Gastrocnemius medialis (tissue), 4 donors: ENCODE data around the gene DKKL1.

ENCODE experiments used
- CTCF ChIP-seq, 5 experiments: fragments of 450-650 bp in 3 of 5; fragments of 200-600 bp in 2 of 5; sonication (generic) in 2 of 5; IDR thresholded peaks in 4 of 5; conservative IDR thresholded peaks in 1 of 5; 1 replicate in 4 of 5; 2 replicates in 1 of 5; pipeline ENCODE4 v1.5.1; 2016 to 2019; ENCODE audit warnings: antibody characterized with exemption in 5 of 5, mild to moderate bottlenecking in 3 of 5, moderate library complexity in 3 of 5
- POLR2A ChIP-seq, 2 donors: fragments of 450-650 bp; IDR thresholded peaks; one replicate each; pipeline ENCODE4 v1.6.1; 2017; ENCODE audit warnings: antibody characterized with exemption in 2 of 2, mild to moderate bottlenecking in 2 of 2, moderate library complexity in 2 of 2

GRCh38 chr19:49347835-49348234 is 15.8 kb upstream of the DKKL1 start:
- TF ChIP-seq CTCF (IDR thresholded peaks at IDR 0.05 in 4 of 5, conservative IDR thresholded peaks at IDR 0.05 in 1 of 5), result no peak
- no peak for TF ChIP-seq POLR2A (IDR thresholded peaks at IDR 0.05)
